Fibroblast of pulmonary artery (primary cell): ENCODE data around the gene FAM89B.
"Not testable (repeated sequence)": the region's sequence is repeated elsewhere in the genome, so short reads cannot be mapped to it uniquely, and the experiment has no call there.

Experiments
- DNase-seq: peaks from one replicate; pipeline ENCODE4 v3.0.0-alpha.2; 2010; ENCODE audit warnings: low read depth
- H3K4me3 ChIP-seq: replicated peaks from 2 replicates; pipeline ENCODE4 v1.5.1; 2011; ENCODE audit warnings: low read depth, mild to moderate bottlenecking, control low read depth, low read length, moderate library complexity
- CTCF ChIP-seq: IDR thresholded peaks from 2 replicates; pipeline ENCODE4 v1.5.1; 2011; ENCODE audit warnings: mild to moderate bottlenecking, control low read depth, low read length, inconsistent platforms; ENCODE audit errors: missing control alignments

FAM89B gene

GRCh38 chr11:65562788-65563187, 9.6 kb upstream of the FAM89B start:
- TF ChIP-seq CTCF = no peak
- H3K4me3 ChIP-seq = no peak overlapping the region
- no peak for DNase-seq

- no peak overlapping the region for H3K4me3 ChIP-seq
- TF ChIP-seq CTCF = no peak
- no peak for DNase-seq
These were observed 8.7 kb upstream of the FAM89B start for GRCh38 chr11:65563601-65564000.

- H3K4me3 ChIP-seq = not testable (repeated sequence)
These were observed 7.3 kb upstream of the FAM89B start for GRCh38 chr11:65564879-65565559.

GRCh38 chr11:65565624-65566453, 6.5 kb upstream of the FAM89B start:
- DNase-seq = peak; percentile 38
- TF ChIP-seq CTCF = no peak
- H3K4me3 ChIP-seq = no peak overlapping the region

More at GRCh38 chr11:65564879-65565559, 7.3 kb upstream of the FAM89B start:
- DNase-seq = not testable (repeated sequence)

GRCh38 chr11:65569164-65569972, 3.0 kb upstream of the FAM89B start:
- no peak for DNase-seq
- H3K4me3 ChIP-seq = peak overlapping the region; percentile 77
- no peak for TF ChIP-seq CTCF

- H3K4me3 ChIP-seq = peak within 1 kb of the TSS; percentile 77
- peak; percentile 99 for DNase-seq
- TF ChIP-seq CTCF = peak; percentile 22
These were observed 2.1 kb upstream of the FAM89B start, which contains the start of gene ZNRD2 for GRCh38 chr11:65569973-65570918. ZNRD2 (plus strand) TSS chr11:65570477; CDS start chr11:65570492, 15 bp downstream.
